HepG2 (cell line): ENCODE measurements around the gene RPLP2. TPM values are rescaled to one million over a fixed set of nuclear protein-coding genes. Genes with fewer than 3 reads are reported as not detected.
A peak's percentile ranks its signal among the peaks of the same experiment; 100 is the strongest.

Experiments
- AKAP8 ChIP-seq: sonication (generic); formaldehyde crosslinking; IDR thresholded peaks from 2 replicates; pipeline ENCODE4 v1.5.1; 2020; ENCODE audit warnings: mild to moderate bottlenecking, missing genetic modification reagents
- FOXC1 ChIP-seq: sonication (generic); formaldehyde crosslinking; IDR thresholded peaks from 2 replicates; pipeline ENCODE4 v1.8.0; 2022; ENCODE audit warnings: mild to moderate bottlenecking, missing genetic modification reagents, borderline replicate concordance
- NFYC ChIP-seq: IDR thresholded peaks from 2 replicates; pipeline ENCODE4 v1.6.1; 2016; ENCODE audit warnings: missing genetic modification reagents, missing compliant biosample characterization
- REXO4 ChIP-seq: sonication (generic); formaldehyde crosslinking; IDR thresholded peaks from 2 replicates; pipeline ENCODE4 v1.8.0; 2022; ENCODE audit warnings: missing genetic modification reagents, mild to moderate bottlenecking, borderline replicate concordance
- RFX5 ChIP-seq: IDR thresholded peaks from 2 replicates; pipeline ENCODE4 v1.6.1; 2011; ENCODE audit warnings: low read depth, low read length, improper control_type of control experiment
- RORA ChIP-seq: sonication (generic); formaldehyde crosslinking; IDR thresholded peaks from 2 replicates; pipeline ENCODE4 v1.5.0; 2020; ENCODE audit warnings: mild to moderate bottlenecking, missing genetic modification reagents, moderate library complexity
- SMC3 ChIP-seq: IDR thresholded peaks from 2 replicates; pipeline ENCODE4 v1.6.1; 2011; ENCODE audit warnings: low read length, improper control_type of control experiment
- TCF12 ChIP-seq, 2 experiments: fragments of 450-650 bp in 1 of 2; sonication (generic) in 1 of 2; formaldehyde crosslinking in 1 of 2; IDR thresholded peaks; 2 replicates each; pipeline versions ENCODE4 v1.6.1 to v1.8.0; 2017 to 2022; ENCODE audit warnings: antibody characterized with exemption in 1 of 2, mild to moderate bottlenecking in 1 of 2, missing genetic modification reagents in 1 of 2, moderate library complexity in 1 of 2
- TGIF2 ChIP-seq: IDR thresholded peaks from 2 replicates; pipeline ENCODE4 v1.6.1; 2016; ENCODE audit warnings: control low read depth, missing compliant biosample characterization
- YEATS4 ChIP-seq: sonication (generic); formaldehyde crosslinking; IDR thresholded peaks from 2 replicates; pipeline ENCODE4 v1.4.0; 2020; ENCODE audit warnings: missing genetic modification reagents, borderline replicate concordance
- ZFP1 ChIP-seq: IDR thresholded peaks from 2 replicates; pipeline ENCODE4 v1.6.1; 2016
- ZFP62 ChIP-seq: sonication (generic); formaldehyde crosslinking; IDR thresholded peaks from 2 replicates; pipeline ENCODE4 v1.4.0; 2020; ENCODE audit warnings: missing genetic modification reagents
- ZNF354B ChIP-seq: sonication (generic); formaldehyde crosslinking; IDR thresholded peaks from 2 replicates; pipeline ENCODE4 v1.8.0; 2022; ENCODE audit warnings: mild to moderate bottlenecking, missing genetic modification reagents
- ZNF503 ChIP-seq: sonication (generic); formaldehyde crosslinking; IDR thresholded peaks from 2 replicates; pipeline ENCODE4 v1.4.0; 2020; ENCODE audit warnings: missing genetic modification reagents
- ZNF556 ChIP-seq: sonication (generic); formaldehyde crosslinking; IDR thresholded peaks from 2 replicates; pipeline ENCODE4 v1.4.0; 2020; ENCODE audit warnings: mild to moderate bottlenecking, missing genetic modification reagents, borderline replicate concordance
- ZNF569 ChIP-seq: sonication (generic); formaldehyde crosslinking; IDR thresholded peaks from 2 replicates; pipeline ENCODE4 v1.5.0; 2020; ENCODE audit warnings: mild to moderate bottlenecking, missing genetic modification reagents, moderate library complexity, borderline replicate concordance
- ZNF577 ChIP-seq: sonication (generic); formaldehyde crosslinking; IDR thresholded peaks from 2 replicates; pipeline ENCODE4 v1.4.0; 2020; ENCODE audit warnings: mild to moderate bottlenecking, low read depth, missing genetic modification reagents, borderline replicate concordance
- polyA plus RNA-seq, 8 experiments: library from polyadenylated mRNA; depleted of rRNA in 3 of 8; stranded (reverse) in 7 of 8; unstranded in 1 of 8; fragments of >200 nt; fragmentation: Illumina TruSeq in 4 of 8; extraction: Trizol in 4 of 8; gene quantifications; 2 replicates each; pipeline versions ENCODE4 v1.2.1 to v1.2.3, GENCODE V29; 2011 to 2016; ENCODE audit warnings: low read depth in 4 of 8, missing spikeins in 1 of 8, mixed read lengths in 1 of 8; ENCODE audit not compliant: insufficient read depth in 1 of 8
- total RNA-seq, 5 experiments: library from RNA; depleted of rRNA; stranded (reverse); fragments of >200 nt; fragmentation: Illumina TruSeq; extraction: Trizol; gene quantifications; 2 replicates each; pipeline ENCODE4 v1.2.3, GENCODE V29; 2016; ENCODE audit warnings: low read depth in 1 of 5
- TF ChIP-seq, protein P1 (sequence below): IDR thresholded peaks from 2 replicates; pipeline ENCODE4 v1.6.1; 2016; ENCODE audit warnings: low read depth, borderline replicate concordance
- TF ChIP-seq, protein P2 (sequence below): sonication (generic); formaldehyde crosslinking; IDR thresholded peaks from 2 replicates; pipeline ENCODE4 v1.4.0; 2020; ENCODE audit warnings: missing genetic modification reagents
- TF ChIP-seq, protein P3 (sequence below): sonication (generic); formaldehyde crosslinking; IDR thresholded peaks from 2 replicates; pipeline ENCODE4 v1.5.1; 2020; ENCODE audit warnings: mild to moderate bottlenecking, missing genetic modification reagents, borderline replicate concordance

The RPLP2 gene
- total and polyA plus RNA-seq, 2 of the 13 experiments (the other 11 are each of a cell fraction or from before 2014, with no cell fraction given): 978 to 2,106 TPM

DNA sequence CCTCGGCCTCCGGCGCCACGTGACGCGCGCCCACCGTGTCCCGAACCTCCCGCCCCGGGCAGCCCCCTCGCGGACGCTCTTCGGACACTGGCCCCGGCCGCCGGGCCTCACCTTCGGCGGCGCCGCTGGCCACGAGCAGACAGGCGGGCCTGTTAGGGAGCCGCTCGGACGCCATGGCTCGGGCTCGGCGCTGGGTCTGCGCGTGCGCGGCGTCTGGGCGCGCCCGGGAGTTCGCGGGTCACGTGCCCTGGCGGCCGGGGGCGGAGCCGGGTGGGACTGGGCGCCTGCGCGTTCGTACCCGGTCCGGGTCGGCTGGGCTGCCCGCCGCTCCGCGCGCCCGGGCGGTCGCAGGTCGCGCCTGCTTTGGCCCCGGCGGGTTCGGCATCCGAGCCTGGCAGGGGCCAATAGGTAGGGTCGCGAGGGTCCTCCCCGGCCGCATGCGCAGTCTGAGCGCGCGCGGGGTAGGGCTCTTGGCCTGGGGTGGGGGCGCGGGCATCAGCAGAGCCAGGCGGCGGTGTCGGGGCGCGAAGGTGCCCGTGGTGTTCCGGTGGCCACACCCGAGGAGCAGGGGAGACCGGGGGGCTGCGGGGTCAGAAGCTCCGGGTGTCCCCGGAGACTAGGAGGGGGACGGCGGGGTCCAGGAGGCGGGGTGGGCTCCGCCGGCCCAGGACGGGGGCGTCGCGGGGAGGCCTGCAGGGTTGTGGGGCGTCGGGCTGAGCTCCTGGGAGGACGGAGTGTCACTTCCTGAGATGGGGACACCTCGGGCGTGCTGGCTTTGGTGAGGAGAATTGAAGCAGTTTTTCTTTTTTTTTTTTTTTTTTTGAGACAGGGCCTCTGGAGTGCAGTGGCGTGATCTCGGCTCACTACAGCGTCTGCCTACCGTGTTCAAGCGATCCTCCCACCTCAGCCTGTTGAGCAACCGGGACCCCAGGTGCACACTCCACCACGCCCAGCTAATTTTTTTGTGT is 32.2 kb upstream of the RPLP2 start, which contains the start of gene GATD1 (continued):
- TF ChIP-seq, protein P1, sequence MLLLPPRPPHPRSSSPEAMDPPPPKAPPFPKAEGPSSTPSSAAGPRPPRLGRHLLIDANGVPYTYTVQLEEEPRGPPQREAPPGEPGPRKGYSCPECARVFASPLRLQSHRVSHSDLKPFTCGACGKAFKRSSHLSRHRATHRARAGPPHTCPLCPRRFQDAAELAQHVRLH (CRISPR knock-in tag): 0 out of 2 replicates have a peak, but pooled peaks have one; percentile 26
- TF ChIP-seq TGIF2 (CRISPR knock-in tag): no peak
- TF ChIP-seq SMC3: no peak
- no peak for TF ChIP-seq ZNF503 (CRISPR knock-in tag)
- no peak for TF ChIP-seq NFYC (CRISPR knock-in tag)
- TF ChIP-seq RORA (CRISPR knock-in tag): no peak
- no peak for TF ChIP-seq ZNF569 (CRISPR knock-in tag)
- no peak for TF ChIP-seq ZNF577
- TF ChIP-seq YEATS4 (CRISPR knock-in tag): peak; percentile 67; the same call in 1 of the 2 replicates
- TF ChIP-seq, protein P2, sequence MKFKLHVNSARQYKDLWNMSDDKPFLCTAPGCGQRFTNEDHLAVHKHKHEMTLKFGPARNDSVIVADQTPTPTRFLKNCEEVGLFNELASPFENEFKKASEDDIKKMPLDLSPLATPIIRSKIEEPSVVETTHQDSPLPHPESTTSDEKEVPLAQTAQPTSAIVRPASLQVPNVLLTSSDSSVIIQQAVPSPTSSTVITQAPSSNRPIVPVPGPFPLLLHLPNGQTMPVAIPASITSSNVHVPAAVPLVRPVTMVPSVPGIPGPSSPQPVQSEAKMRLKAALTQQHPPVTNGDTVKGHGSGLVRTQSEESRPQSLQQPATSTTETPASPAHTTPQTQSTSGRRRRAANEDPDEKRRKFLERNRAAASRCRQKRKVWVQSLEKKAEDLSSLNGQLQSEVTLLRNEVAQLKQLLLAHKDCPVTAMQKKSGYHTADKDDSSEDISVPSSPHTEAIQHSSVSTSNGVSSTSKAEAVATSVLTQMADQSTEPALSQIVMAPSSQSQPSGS: no peak
- no peak for TF ChIP-seq ZNF354B
- no peak for TF ChIP-seq RFX5
- TF ChIP-seq, protein P3, sequence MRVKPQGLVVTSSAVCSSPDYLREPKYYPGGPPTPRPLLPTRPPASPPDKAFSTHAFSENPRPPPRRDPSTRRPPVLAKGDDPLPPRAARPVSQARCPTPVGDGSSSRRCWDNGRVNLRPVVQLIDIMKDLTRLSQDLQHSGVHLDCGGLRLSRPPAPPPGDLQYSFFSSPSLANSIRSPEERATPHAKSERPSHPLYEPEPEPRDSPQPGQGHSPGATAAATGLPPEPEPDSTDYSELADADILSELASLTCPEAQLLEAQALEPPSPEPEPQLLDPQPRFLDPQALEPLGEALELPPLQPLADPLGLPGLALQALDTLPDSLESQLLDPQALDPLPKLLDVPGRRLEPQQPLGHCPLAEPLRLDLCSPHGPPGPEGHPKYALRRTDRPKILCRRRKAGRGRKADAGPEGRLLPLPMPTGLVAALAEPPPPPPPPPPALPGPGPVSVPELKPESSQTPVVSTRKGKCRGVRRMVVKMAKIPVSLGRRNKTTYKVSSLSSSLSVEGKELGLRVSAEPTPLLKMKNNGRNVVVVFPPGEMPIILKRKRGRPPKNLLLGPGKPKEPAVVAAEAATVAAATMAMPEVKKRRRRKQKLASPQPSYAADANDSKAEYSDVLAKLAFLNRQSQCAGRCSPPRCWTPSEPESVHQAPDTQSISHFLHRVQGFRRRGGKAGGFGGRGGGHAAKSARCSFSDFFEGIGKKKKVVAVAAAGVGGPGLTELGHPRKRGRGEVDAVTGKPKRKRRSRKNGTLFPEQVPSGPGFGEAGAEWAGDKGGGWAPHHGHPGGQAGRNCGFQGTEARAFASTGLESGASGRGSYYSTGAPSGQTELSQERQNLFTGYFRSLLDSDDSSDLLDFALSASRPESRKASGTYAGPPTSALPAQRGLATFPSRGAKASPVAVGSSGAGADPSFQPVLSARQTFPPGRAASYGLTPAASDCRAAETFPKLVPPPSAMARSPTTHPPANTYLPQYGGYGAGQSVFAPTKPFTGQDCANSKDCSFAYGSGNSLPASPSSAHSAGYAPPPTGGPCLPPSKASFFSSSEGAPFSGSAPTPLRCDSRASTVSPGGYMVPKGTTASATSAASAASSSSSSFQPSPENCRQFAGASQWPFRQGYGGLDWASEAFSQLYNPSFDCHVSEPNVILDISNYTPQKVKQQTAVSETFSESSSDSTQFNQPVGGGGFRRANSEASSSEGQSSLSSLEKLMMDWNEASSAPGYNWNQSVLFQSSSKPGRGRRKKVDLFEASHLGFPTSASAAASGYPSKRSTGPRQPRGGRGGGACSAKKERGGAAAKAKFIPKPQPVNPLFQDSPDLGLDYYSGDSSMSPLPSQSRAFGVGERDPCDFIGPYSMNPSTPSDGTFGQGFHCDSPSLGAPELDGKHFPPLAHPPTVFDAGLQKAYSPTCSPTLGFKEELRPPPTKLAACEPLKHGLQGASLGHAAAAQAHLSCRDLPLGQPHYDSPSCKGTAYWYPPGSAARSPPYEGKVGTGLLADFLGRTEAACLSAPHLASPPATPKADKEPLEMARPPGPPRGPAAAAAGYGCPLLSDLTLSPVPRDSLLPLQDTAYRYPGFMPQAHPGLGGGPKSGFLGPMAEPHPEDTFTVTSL (CRISPR knock-in tag): no peak
- no peak for TF ChIP-seq ZFP62
- TF ChIP-seq TCF12 (IDR thresholded peaks at IDR 0.05): no peak
- no peak for TF ChIP-seq TCF12 (CRISPR knock-in tag; IDR thresholded peaks at IDR 0.05)
- no peak for TF ChIP-seq AKAP8
- peak; percentile 61 for TF ChIP-seq FOXC1
- TF ChIP-seq ZNF556 (CRISPR knock-in tag): peak; percentile 38; the same call in 1 of the 2 replicates
- no peak for TF ChIP-seq ZFP1 (CRISPR knock-in tag)
- no peak for TF ChIP-seq REXO4 (CRISPR knock-in tag)
